ENCODE measurements around the gene ANO3.

ANO3 gene

GRCh38 chr11:26507229-26507628 is 175.3 kb downstream of the ANO3 start:
- Histone ChIP-seq H3K36me3 (ENCODE audit: control insufficient read depth in 1 of 2, insufficient read depth in 2 of 2, low read length in 2 of 2) (no peaks in the 10 kb centered on the region), H3K79me1 (ENCODE audit: low read length) (no peaks in the 10 kb centered on the region), H2AK5ac (ENCODE audit: low read length) (no peak overlapping the region), H4K12ac (ENCODE audit: low read depth, low read length) (no peak overlapping the region), H3K14ac (ENCODE audit: low read length) (no peak overlapping the region), H3K27ac (ENCODE audit: low read depth, low read length) (no peak overlapping the region), H3K27me3 (ENCODE audit: insufficient read depth, low read length) (no peaks in the 10 kb centered on the region), H3K4me2 (ENCODE audit: low read length) (no peak overlapping the region), H3K9ac (ENCODE audit: low read length) (no peak overlapping the region), H3K18ac (ENCODE audit: low read length) (no peak overlapping the region), H3K23ac (ENCODE audit: low read length) (no peak overlapping the region), H3K9me3 (ENCODE audit: insufficient read depth, low read depth, low read length) (no peaks in the 10 kb centered on the region), H4K91ac (ENCODE audit: low read depth, low read length) (no peak overlapping the region), H3K4ac (ENCODE audit: low read depth, low read length) (no peak overlapping the region), H3K4me1 (ENCODE audit: control insufficient read depth in 1 of 2, insufficient read depth in 2 of 2, low read length in 2 of 2) (no peaks in the 10 kb centered on the region), H3K4me3 (ENCODE audit: low read depth, low read length) (no peak overlapping the region), H2BK5ac (ENCODE audit: low read depth, low read length, poor library complexity) (no peak overlapping the region), H4K8ac (ENCODE audit: low read depth, low read length) (no peak overlapping the region), H2AFZ (ENCODE audit: insufficient read depth, low read length, poor library complexity) (no peak overlapping the region), H3K79me2 (ENCODE audit: control insufficient read depth, insufficient read depth, low read length, poor library complexity) (no peaks in the 10 kb centered on the region), H2BK12ac (ENCODE audit: low read length) (no peak overlapping the region), H2BK120ac (ENCODE audit: insufficient read depth, low read length, poor library complexity) (no peak overlapping the region)
- no CpG with 5 or more reads among the region's 1 CpG for WGBS (ENCODE audit: extremely low coverage, insufficient coverage, insufficient read length)
- peak in 1 of 2 donors; percentile 42 for DNase-seq

GRCh38 chr11:26510164-26510563 is 178.2 kb downstream of the ANO3 start:
- Histone ChIP-seq H3K4ac (ENCODE audit: low read depth, low read length) (no peak overlapping the region), H4K8ac (ENCODE audit: low read depth, low read length) (no peak overlapping the region), H3K27ac (ENCODE audit: low read depth, low read length) (no peak overlapping the region), H3K4me3 (ENCODE audit: low read depth, low read length) (no peak overlapping the region), H2BK120ac (ENCODE audit: insufficient read depth, low read length, poor library complexity) (no peak overlapping the region), H4K12ac (ENCODE audit: low read depth, low read length) (no peak overlapping the region), H3K9ac (ENCODE audit: low read length) (no peak overlapping the region), H3K27me3 (ENCODE audit: insufficient read depth, low read length) (no peaks in the 10 kb centered on the region), H3K79me2 (ENCODE audit: control insufficient read depth, insufficient read depth, low read length, poor library complexity) (no peaks in the 10 kb centered on the region), H2AK5ac (ENCODE audit: low read length) (no peak overlapping the region), H3K79me1 (ENCODE audit: low read length) (no peaks in the 10 kb centered on the region), H3K4me2 (ENCODE audit: low read length) (no peak overlapping the region), H2BK5ac (ENCODE audit: low read depth, low read length, poor library complexity) (no peak overlapping the region), H2BK12ac (ENCODE audit: low read length) (no peak overlapping the region), H3K4me1 (ENCODE audit: control insufficient read depth in 1 of 2, insufficient read depth in 2 of 2, low read length in 2 of 2) (no peaks in the 10 kb centered on the region), H3K14ac (ENCODE audit: low read length) (no peak overlapping the region), H3K36me3 (ENCODE audit: control insufficient read depth in 1 of 2, insufficient read depth in 2 of 2, low read length in 2 of 2) (no peaks in the 10 kb centered on the region), H3K9me3 (ENCODE audit: insufficient read depth, low read depth, low read length) (no peaks in the 10 kb centered on the region), H2AFZ (ENCODE audit: insufficient read depth, low read length, poor library complexity) (no peak overlapping the region), H3K18ac (ENCODE audit: low read length) (no peak overlapping the region), H4K91ac (ENCODE audit: low read depth, low read length) (no peak overlapping the region), H3K23ac (ENCODE audit: low read length) (no peak overlapping the region)
- DNase-seq: no peak
- no CpG with 5 or more reads among the region's 2 CpGs for WGBS (ENCODE audit: extremely low coverage, insufficient coverage, insufficient read length)

- DNase-seq: no peak
- Histone ChIP-seq H2BK12ac (ENCODE audit: low read length) (no peak overlapping the region), H2AFZ (ENCODE audit: insufficient read depth, low read length, poor library complexity) (no peak overlapping the region), H3K4ac (ENCODE audit: low read depth, low read length) (no peak overlapping the region), H2BK120ac (ENCODE audit: insufficient read depth, low read length, poor library complexity) (no peak overlapping the region), H2AK5ac (ENCODE audit: low read length) (no peak overlapping the region), H3K27ac (ENCODE audit: low read depth, low read length) (no peak overlapping the region), H3K4me2 (ENCODE audit: low read length) (no peak overlapping the region), H3K79me2 (ENCODE audit: control insufficient read depth, insufficient read depth, low read length, poor library complexity) (no peaks in the 10 kb centered on the region), H3K4me3 (ENCODE audit: low read depth, low read length) (no peak overlapping the region), H3K36me3 (ENCODE audit: control insufficient read depth in 1 of 2, insufficient read depth in 2 of 2, low read length in 2 of 2) (no peaks in the 10 kb centered on the region), H3K18ac (ENCODE audit: low read length) (no peak overlapping the region), H3K79me1 (ENCODE audit: low read length) (no peaks in the 10 kb centered on the region), H4K8ac (ENCODE audit: low read depth, low read length) (no peak overlapping the region), H4K12ac (ENCODE audit: low read depth, low read length) (no peak overlapping the region), H3K23ac (ENCODE audit: low read length) (no peak overlapping the region), H3K4me1 (ENCODE audit: control insufficient read depth in 1 of 2, insufficient read depth in 2 of 2, low read length in 2 of 2) (no peaks in the 10 kb centered on the region), H3K9me3 (ENCODE audit: insufficient read depth, low read depth, low read length) (no peaks in the 10 kb centered on the region), H2BK5ac (ENCODE audit: low read depth, low read length, poor library complexity) (no peak overlapping the region), H3K27me3 (ENCODE audit: insufficient read depth, low read length) (no peaks in the 10 kb centered on the region), H3K14ac (ENCODE audit: low read length) (no peak overlapping the region), H4K91ac (ENCODE audit: low read depth, low read length) (no peak overlapping the region), H3K9ac (ENCODE audit: low read length) (no peak overlapping the region)
- no CpG with 5 or more reads among the region's 2 CpGs for WGBS (ENCODE audit: extremely low coverage, insufficient coverage, insufficient read length)
Measured at GRCh38 chr11:26510756-26511155, 178.8 kb downstream of the ANO3 start.

- H2BK5ac ChIP-seq (ENCODE audit: low read depth, low read length, poor library complexity): no peak overlapping the region
- H3K14ac ChIP-seq (ENCODE audit: low read length): no peak overlapping the region
- no peak overlapping the region for H3K4me3 ChIP-seq (ENCODE audit: low read depth, low read length)
- no peak overlapping the region for H4K12ac ChIP-seq (ENCODE audit: low read depth, low read length)
- H3K27ac ChIP-seq (ENCODE audit: low read depth, low read length): no peak overlapping the region
- H3K79me2 ChIP-seq (ENCODE audit: control insufficient read depth, insufficient read depth, low read length, poor library complexity): no peaks in the 10 kb centered on the region
- H3K9me3 ChIP-seq (ENCODE audit: insufficient read depth, low read depth, low read length): no peaks in the 10 kb centered on the region
- no peak overlapping the region for H3K4ac ChIP-seq (ENCODE audit: low read depth, low read length)
- H2AFZ ChIP-seq (ENCODE audit: insufficient read depth, low read length, poor library complexity): no peak overlapping the region
- H2AK5ac ChIP-seq (ENCODE audit: low read length): no peak overlapping the region
- H3K79me1 ChIP-seq (ENCODE audit: low read length): no peaks in the 10 kb centered on the region
- no peaks in the 10 kb centered on the region for H3K4me1 ChIP-seq (ENCODE audit: control insufficient read depth in 1 of 2, insufficient read depth in 2 of 2, low read length in 2 of 2)
- no CpG with 5 or more reads among the region's 2 CpGs for WGBS (ENCODE audit: extremely low coverage, insufficient coverage, insufficient read length)
- DNase-seq: no peak
- no peaks in the 10 kb centered on the region for H3K36me3 ChIP-seq (ENCODE audit: control insufficient read depth in 1 of 2, insufficient read depth in 2 of 2, low read length in 2 of 2)
- no peak overlapping the region for H2BK12ac ChIP-seq (ENCODE audit: low read length)
- H3K18ac ChIP-seq (ENCODE audit: low read length): no peak overlapping the region
- H4K8ac ChIP-seq (ENCODE audit: low read depth, low read length): no peak overlapping the region
- no peak overlapping the region for H2BK120ac ChIP-seq (ENCODE audit: insufficient read depth, low read length, poor library complexity)
- no peak overlapping the region for H4K91ac ChIP-seq (ENCODE audit: low read depth, low read length)
- H3K23ac ChIP-seq (ENCODE audit: low read length): no peak overlapping the region
- no peak overlapping the region for H3K4me2 ChIP-seq (ENCODE audit: low read length)
- H3K27me3 ChIP-seq (ENCODE audit: insufficient read depth, low read length): no peaks in the 10 kb centered on the region
- H3K9ac ChIP-seq (ENCODE audit: low read length): no peak overlapping the region
Measured at GRCh38 chr11:26512196-26512595, 180.3 kb downstream of the ANO3 start.

Measured in trophoblast cell (in vitro differentiated cells and primary cell).